Parathyroid adenoma (tissue), 2 donors: ENCODE measurements around the gene CEP162.

Experiments
- H2AFZ ChIP-seq: fragments of 300-600 bp; sonication (generic); one replicate; pipeline ENCODE4 v1.7.0; 2017; ENCODE audit warnings: antibody characterized with exemption, mild to moderate bottlenecking
- H3K27ac ChIP-seq: fragments of 300-600 bp; sonication (generic); one replicate; pipeline ENCODE4 v1.7.0; 2017
- H3K27me3 ChIP-seq: fragments of 300-600 bp; sonication (generic); one replicate; pipeline ENCODE4 v1.7.0; 2017; ENCODE audit warnings: low read length; ENCODE audit not compliant: control insufficient read depth, insufficient read depth
- H3K36me3 ChIP-seq: fragments of 300-600 bp; sonication (generic); one replicate; pipeline ENCODE4 v1.7.0; 2017; ENCODE audit warnings: low read length; ENCODE audit not compliant: control insufficient read depth, insufficient read depth
- H3K4me1 ChIP-seq: fragments of 300-600 bp; sonication (generic); one replicate; pipeline ENCODE4 v1.7.0; 2017; ENCODE audit warnings: control low read depth
- H3K4me2 ChIP-seq: fragments of 300-600 bp; sonication (generic); one replicate; pipeline ENCODE4 v1.7.0; 2017; ENCODE audit warnings: low read length
- H3K4me3 ChIP-seq: fragments of 300-600 bp; sonication (generic); one replicate; pipeline ENCODE4 v1.7.0; 2017; ENCODE audit warnings: low read depth, low read length
- H3K79me2 ChIP-seq: fragments of 300-600 bp; sonication (generic); one replicate; pipeline ENCODE4 v1.7.0; 2017; ENCODE audit warnings: control low read depth
- H3K9ac ChIP-seq: fragments of 300-600 bp; sonication (generic); one replicate; pipeline ENCODE4 v1.7.0; 2017; ENCODE audit warnings: mild to moderate bottlenecking
- H3K9me3 ChIP-seq: fragments of 300-600 bp; sonication (generic); one replicate; pipeline ENCODE4 v1.7.0; 2017; ENCODE audit warnings: low read length; ENCODE audit not compliant: control insufficient read depth
- CTCF ChIP-seq: fragments of 300-600 bp; sonication (generic); IDR thresholded peaks from one replicate; pipeline ENCODE4 v1.7.0; 2017; ENCODE audit warnings: antibody characterized with exemption, mild to moderate bottlenecking
- donor health status: primary hyperparathyroidism.

Gene CEP162

DNA sequence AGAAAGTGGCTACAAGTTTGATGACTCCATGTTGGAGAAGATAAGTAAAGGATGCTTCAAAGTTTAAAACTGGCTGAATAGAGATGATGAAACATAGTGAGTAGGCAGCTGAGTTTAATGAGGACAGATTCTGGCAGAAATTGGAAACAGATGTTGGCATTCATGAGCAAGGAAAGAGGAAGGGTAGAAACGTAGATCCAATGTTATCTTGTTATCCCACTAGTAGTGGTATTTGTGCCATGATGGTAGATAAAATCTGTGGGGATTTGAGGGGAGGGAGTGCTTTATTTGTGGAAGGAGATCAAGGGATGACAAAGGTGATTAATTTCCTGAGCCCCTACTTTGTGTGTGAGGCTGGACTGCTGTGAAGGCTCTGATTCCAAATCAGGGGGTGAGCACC lies 124.4 kb downstream of the CEP162 start:
- Histone ChIP-seq H2AFZ (no peak overlapping the region), H3K36me3 (no peaks in the 10 kb centered on the region), H3K4me3 (no peak overlapping the region), H3K9ac (no peak overlapping the region), H3K27ac (no peak overlapping the region), H3K9me3 (no peaks in the 10 kb centered on the region), H3K4me2 (no peak overlapping the region), H3K4me1 (no peaks in the 10 kb centered on the region), H3K27me3 (no peaks in the 10 kb centered on the region), H3K79me2 (no peaks in the 10 kb centered on the region)
- no peak for TF ChIP-seq CTCF

- H3K27me3 ChIP-seq: no peaks in the 10 kb centered on the region
- H3K9ac ChIP-seq: no peak overlapping the region
- no peaks in the 10 kb centered on the region for H3K79me2 ChIP-seq
- no peaks in the 10 kb centered on the region for H3K36me3 ChIP-seq
- H2AFZ ChIP-seq: no peak overlapping the region
- TF ChIP-seq CTCF: no peak
- H3K27ac ChIP-seq: no peak overlapping the region
- H3K9me3 ChIP-seq: no peaks in the 10 kb centered on the region
- H3K4me1 ChIP-seq: no peaks in the 10 kb centered on the region
- H3K4me2 ChIP-seq: no peak overlapping the region
- no peak overlapping the region for H3K4me3 ChIP-seq
Measured at GRCh38 chr6:84095156-84095555, 132.3 kb downstream of the CEP162 start.

DNA sequence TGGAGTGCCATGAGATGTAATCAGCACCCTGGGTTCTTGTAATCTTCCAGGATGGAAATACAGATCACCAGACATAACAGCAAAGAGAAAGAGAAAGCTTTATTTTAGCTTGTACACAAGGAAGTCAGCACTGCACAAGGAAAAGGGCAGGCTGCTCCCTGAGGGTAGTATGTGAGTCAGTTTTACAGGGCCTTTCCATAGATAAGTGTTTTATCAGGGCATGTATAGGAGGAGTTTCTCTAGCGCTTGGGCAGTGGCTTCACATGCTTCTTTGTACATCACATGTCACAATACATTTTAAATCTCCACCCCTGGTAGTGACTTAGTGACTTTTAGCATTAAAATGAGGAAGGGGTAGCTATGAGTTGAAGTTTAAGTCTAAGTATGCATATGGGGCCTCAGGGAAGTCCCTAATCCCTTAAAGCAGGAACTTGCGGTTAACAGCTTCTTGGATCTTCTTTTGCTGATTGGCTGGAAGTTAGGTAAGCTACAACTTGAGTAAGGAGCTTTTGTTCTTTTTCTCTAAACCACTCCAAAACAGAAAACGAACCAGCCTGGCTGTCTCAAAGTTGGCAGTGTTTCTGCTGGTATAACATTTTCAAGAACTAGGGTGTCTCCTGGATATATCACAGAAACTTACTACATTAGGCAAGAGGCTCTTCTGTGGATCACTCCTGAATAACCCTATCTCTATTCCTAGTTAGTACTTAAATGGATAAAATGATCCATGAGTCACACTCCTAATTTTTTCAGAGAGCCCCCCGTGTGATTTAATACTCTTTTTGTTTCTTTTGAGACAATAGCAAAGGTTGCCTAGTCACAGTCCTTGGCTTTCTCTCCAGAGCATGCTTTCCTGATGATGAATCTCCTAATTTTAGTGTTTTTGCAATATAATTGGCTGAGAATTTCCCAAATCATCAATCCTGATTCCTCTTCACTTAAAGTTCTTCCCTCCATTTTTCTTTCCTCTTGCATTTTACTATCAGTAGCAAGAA lies 133.7 kb downstream of the CEP162 start:
- H3K9me3 ChIP-seq: no peaks in the 10 kb centered on the region
- H3K36me3 ChIP-seq: no peaks in the 10 kb centered on the region
- no peak overlapping the region for H3K27ac ChIP-seq
- H3K9ac ChIP-seq: no peak overlapping the region
- no peak overlapping the region for H2AFZ ChIP-seq
- H3K4me1 ChIP-seq: no peaks in the 10 kb centered on the region
- no peak overlapping the region for H3K4me3 ChIP-seq
- H3K79me2 ChIP-seq: no peaks in the 10 kb centered on the region
- H3K4me2 ChIP-seq: no peak overlapping the region
- no peak for TF ChIP-seq CTCF
- no peaks in the 10 kb centered on the region for H3K27me3 ChIP-seq

- H3K4me2 ChIP-seq: no peak overlapping the region
Measured at GRCh38 chr6:84089552-84089951, 137.9 kb downstream of the CEP162 start.

More at GRCh38 chr6:84089552-84089951, 137.9 kb downstream of the CEP162 start:
- Histone ChIP-seq H3K9ac (no peak overlapping the region), H3K4me1 (no peaks in the 10 kb centered on the region), H3K27ac (no peak overlapping the region), H3K36me3 (no peaks in the 10 kb centered on the region), H3K4me3 (no peak overlapping the region), H3K79me2 (no peaks in the 10 kb centered on the region), H3K27me3 (no peaks in the 10 kb centered on the region), H2AFZ (no peak overlapping the region), H3K9me3 (no peaks in the 10 kb centered on the region)
- no peak for TF ChIP-seq CTCF
